Astrocyte (in vitro differentiated cells and primary cell): ENCODE measurements around the gene SEMA4D.

Experiments
- CTCF ChIP-seq: IDR thresholded peaks from 2 replicates; pipeline ENCODE4 v1.5.1; 2011; ENCODE audit warnings: low read depth, mild to moderate bottlenecking, inconsistent platforms, low read length, moderate library complexity; ENCODE audit not compliant: insufficient read depth
- EZH2 ChIP-seq: IDR thresholded peaks from 2 replicates; pipeline ENCODE4 v1.6.1; 2012; ENCODE audit warnings: mild to moderate bottlenecking, low read length, inconsistent platforms; ENCODE audit not compliant: insufficient read depth

- TF ChIP-seq CTCF (no peak), EZH2 (no peak)
Measured at GRCh38 chr9:89349607-89350006, 148.3 kb downstream of the SEMA4D start.
